Smooth muscle cell (in vitro differentiated cells): ENCODE data around the gene ASXL2. TPM values are rescaled to one million over a fixed set of nuclear protein-coding genes. Genes with fewer than 3 reads are reported as not detected.
"Not testable (repeated sequence)": the region's sequence is repeated elsewhere in the genome, so short reads cannot be mapped to it uniquely, and the experiment has no call there.

ENCODE experiments used
- DNase-seq: peaks from one replicate; lab custom pipeline; 2025; ENCODE audit not compliant: unreplicated experiment; lab: John Stamatoyannopoulos, UW
- H2AFZ ChIP-seq: fragments of 200-600 bp; sonication (generic); 2 replicates; pipeline ENCODE4 v1.6.0; 2016; ENCODE audit warnings: antibody characterized with exemption, low read depth, mild to moderate bottlenecking
- H3F3A ChIP-seq: fragments of 200-600 bp; sonication (generic); 2 replicates; pipeline ENCODE4 v1.6.0; 2017; ENCODE audit warnings: antibody characterized with exemption, low read depth
- H3K27ac ChIP-seq: fragments of 200-600 bp; sonication (generic); 2 replicates; pipeline ENCODE4 v1.5.1; 2016; ENCODE audit warnings: low read depth, mild to moderate bottlenecking
- H3K27me3 ChIP-seq: fragments of 200-600 bp; sonication (generic); 2 replicates; pipeline ENCODE4 v1.6.1; 2016; ENCODE audit warnings: low read depth, mild to moderate bottlenecking
- H3K36me3 ChIP-seq: fragments of 200-600 bp; sonication (generic); 2 replicates; pipeline ENCODE4 v1.5.1; 2016; ENCODE audit warnings: low read depth
- H3K4me1 ChIP-seq: fragments of 200-600 bp; sonication (generic); 2 replicates; pipeline ENCODE4 v1.5.1; 2016; ENCODE audit warnings: low read depth
- H3K4me2 ChIP-seq: fragments of 200-600 bp; sonication (generic); 2 replicates; pipeline ENCODE4 v1.6.0; 2016; ENCODE audit warnings: mild to moderate bottlenecking
- H3K4me3 ChIP-seq: fragments of 200-600 bp; sonication (generic); 2 replicates; pipeline ENCODE4 v1.5.1; 2016; ENCODE audit warnings: mild to moderate bottlenecking
- H3K79me2 ChIP-seq: fragments of 200-600 bp; sonication (generic); 2 replicates; pipeline ENCODE4 v1.6.0; 2016; ENCODE audit warnings: low read depth, mild to moderate bottlenecking
- H3K9ac ChIP-seq: fragments of 200-600 bp; sonication (generic); 2 replicates; pipeline ENCODE4 v1.6.0; 2016; ENCODE audit warnings: low read depth
- H3K9me3 ChIP-seq: fragments of 200-600 bp; sonication (generic); replicated peaks from 2 replicates; pipeline ENCODE4 v1.5.1; 2016; ENCODE audit warnings: low read depth
- H4K20me1 ChIP-seq: fragments of 200-600 bp; sonication (generic); 2 replicates; pipeline ENCODE4 v1.6.0; 2016; ENCODE audit warnings: low read depth
- WGBS: methylation state at CpG from one replicate; pipeline ENCODE4 v1.1.7; 2016; ENCODE audit warnings: low lambda C conversion rate; 5-methylcytosine and 5-hydroxymethylcytosine counted together
- polyA plus RNA-seq: library from polyadenylated mRNA; unstranded; fragments of >200 nt; fragmentation: Nextera tagmentation; extraction: Ambion mirVana; gene quantifications from 2 replicates; pipeline ENCODE4 v1.2.1, GENCODE V29; 2016
- total RNA-seq: library from RNA; depleted of rRNA; stranded (reverse); fragments of >200 nt; gene quantifications from 2 replicates; pipeline ENCODE4 v1.2.3, GENCODE V29; 2014
- TF ChIP-seq, protein P1 (sequence below): fragments of 200-600 bp; sonication (generic); IDR thresholded peaks from 2 replicates; pipeline ENCODE4 v1.5.1; 2017; ENCODE audit warnings: borderline replicate concordance, mild to moderate bottlenecking, antibody characterized with exemption; ENCODE audit not compliant: insufficient read depth, poor library complexity, severe bottlenecking

The ASXL2 gene
- total and polyA plus RNA-seq, 2 experiments from 2014 or later = 4.1 to 13.2 TPM

DNA sequence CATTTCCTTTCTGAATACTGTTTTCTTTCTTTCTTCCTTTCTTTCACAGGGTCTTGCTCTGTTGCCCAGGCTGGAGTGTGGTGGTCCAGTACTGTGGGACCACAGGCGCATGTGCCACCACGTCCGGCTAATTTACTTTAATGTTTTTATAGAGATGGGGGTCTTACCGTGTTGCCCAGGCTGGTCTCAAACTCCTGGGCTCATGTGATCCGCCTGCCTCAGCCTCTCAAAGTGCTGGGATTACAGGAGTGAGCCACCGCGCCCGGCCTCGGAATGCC, 35.3 kb upstream of the ASXL2 start:
- H3F3A ChIP-seq, H3K9me3 ChIP-seq, H3K27me3 ChIP-seq, H3K27ac ChIP-seq, DNase-seq, H3K36me3 ChIP-seq, H3K79me2 ChIP-seq, H3K4me3 ChIP-seq, H3K4me1 ChIP-seq, H3K9ac ChIP-seq, H4K20me1 ChIP-seq: not testable (repeated sequence)
- 69% methylated on average over 9 of the region's 9 CpGs for WGBS
- Histone ChIP-seq H2AFZ (peak overlapping the region; percentile 32), H3K4me2 (peak overlapping the region; percentile 15)

DNA sequence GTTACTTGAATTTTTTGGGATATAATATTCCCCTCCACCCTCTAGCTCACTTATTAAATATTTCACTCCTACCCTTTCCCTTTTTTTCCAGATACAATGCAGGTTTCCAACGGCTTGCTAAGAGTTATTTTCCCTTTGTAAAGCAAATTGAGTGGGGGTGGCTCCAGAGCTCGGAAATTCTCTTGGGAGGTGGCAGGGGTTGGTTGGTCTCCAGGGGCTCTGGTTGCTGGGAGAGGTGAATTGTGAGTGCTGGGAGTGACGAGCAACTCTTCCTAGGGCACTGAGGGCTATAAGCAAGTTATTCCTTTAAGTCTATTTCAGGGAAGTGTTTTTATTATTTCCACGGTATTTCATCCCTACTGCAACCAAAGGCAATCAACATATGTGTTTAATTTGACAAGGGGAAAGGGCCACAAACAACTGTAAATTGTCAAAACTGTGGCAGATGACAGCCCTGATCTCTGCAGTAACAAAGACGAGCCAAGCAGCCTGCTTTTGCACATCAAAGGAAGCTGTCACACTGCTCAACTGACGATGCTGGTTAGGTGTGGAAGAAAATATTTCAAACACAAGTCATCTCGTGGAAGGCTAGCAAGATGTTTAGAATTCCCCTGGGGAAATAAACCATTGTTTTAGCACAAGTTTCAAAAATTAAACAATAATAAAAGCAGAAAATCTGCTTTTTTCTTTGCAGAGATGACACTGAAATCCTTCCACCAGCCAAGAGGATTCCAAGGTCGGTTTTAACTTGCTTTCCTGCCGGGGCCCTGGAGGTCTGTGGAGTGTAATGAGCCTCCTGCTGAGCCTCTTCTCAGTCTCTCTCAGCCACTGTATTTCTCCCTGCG, 34.8 kb upstream of the ASXL2 start:
- Histone ChIP-seq H3K27me3 (no peaks in the 10 kb centered on the region), H2AFZ (peak overlapping the region; percentile 32), H3K9me3 (no peaks in the 10 kb centered on the region), H3K4me2 (peak overlapping the region; percentile 15), H3K4me1 (peaks cover 7% of the 10 kb centered on the region), H3K9ac (no peak overlapping the region), H3K79me2 (no peaks in the 10 kb centered on the region), H3K4me3 (no peak overlapping the region), H3K36me3 (no peaks in the 10 kb centered on the region), H3K27ac (no peak overlapping the region), H4K20me1 (no peaks in the 10 kb centered on the region), H3F3A (no peaks in the 10 kb centered on the region)
- 8% methylated on average over 10 of the region's 10 CpGs for WGBS
- TF ChIP-seq, protein P1, sequence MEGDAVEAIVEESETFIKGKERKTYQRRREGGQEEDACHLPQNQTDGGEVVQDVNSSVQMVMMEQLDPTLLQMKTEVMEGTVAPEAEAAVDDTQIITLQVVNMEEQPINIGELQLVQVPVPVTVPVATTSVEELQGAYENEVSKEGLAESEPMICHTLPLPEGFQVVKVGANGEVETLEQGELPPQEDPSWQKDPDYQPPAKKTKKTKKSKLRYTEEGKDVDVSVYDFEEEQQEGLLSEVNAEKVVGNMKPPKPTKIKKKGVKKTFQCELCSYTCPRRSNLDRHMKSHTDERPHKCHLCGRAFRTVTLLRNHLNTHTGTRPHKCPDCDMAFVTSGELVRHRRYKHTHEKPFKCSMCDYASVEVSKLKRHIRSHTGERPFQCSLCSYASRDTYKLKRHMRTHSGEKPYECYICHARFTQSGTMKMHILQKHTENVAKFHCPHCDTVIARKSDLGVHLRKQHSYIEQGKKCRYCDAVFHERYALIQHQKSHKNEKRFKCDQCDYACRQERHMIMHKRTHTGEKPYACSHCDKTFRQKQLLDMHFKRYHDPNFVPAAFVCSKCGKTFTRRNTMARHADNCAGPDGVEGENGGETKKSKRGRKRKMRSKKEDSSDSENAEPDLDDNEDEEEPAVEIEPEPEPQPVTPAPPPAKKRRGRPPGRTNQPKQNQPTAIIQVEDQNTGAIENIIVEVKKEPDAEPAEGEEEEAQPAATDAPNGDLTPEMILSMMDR = no peak
- no peak for DNase-seq

DNA sequence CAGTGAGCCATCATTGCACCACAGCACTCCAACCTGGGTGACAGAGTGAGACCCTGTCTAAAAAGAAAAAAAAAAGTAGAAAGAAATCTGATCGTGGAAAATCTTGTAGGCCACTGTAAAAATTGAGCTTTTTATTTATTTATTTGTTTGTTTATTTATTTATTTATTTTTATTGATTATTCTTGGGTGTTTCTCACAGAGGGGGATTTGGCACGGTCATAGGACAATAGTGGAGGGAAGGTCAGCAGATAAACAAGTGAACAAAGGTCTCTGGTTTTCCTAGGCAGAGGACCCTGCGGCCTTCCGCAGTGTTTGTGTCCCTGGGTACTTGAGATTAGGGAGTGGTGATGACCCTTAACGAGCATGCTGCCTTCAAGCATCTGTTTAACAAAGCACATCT, 31.3 kb upstream of the ASXL2 start:
- H3K79me2 ChIP-seq, H3K9ac ChIP-seq, H4K20me1 ChIP-seq, DNase-seq, H3K4me3 ChIP-seq, H3K27me3 ChIP-seq, H3F3A ChIP-seq, H2AFZ ChIP-seq, H3K4me2 ChIP-seq, H3K36me3 ChIP-seq, H3K4me1 ChIP-seq, H3K9me3 ChIP-seq, H3K27ac ChIP-seq: not testable (repeated sequence)
- 79% methylated on average over 5 of the region's 5 CpGs for WGBS

DNA sequence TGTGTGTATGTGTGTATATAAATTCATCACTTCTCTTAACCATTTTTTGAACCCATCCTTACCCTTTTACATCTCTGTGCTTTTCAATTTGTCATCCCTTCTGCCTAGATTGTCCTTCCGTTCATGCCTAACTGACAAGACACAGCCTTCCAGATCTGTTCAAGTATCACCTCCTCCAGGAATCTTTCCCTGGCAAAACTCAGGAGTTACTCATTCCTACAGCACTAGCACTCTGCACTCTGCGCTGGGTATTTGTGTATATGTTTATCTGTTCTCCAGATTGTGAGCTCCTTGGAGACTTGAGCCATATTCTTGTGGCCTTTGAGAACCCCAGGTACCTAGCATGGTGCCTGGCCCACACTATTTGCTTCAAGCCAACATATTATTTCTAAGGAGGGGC, 26.8 kb upstream of the ASXL2 start:
- Histone ChIP-seq H4K20me1 (no peaks in the 10 kb centered on the region), H3F3A (no peaks in the 10 kb centered on the region), H2AFZ (no peak overlapping the region), H3K27ac (no peak overlapping the region), H3K36me3 (no peaks in the 10 kb centered on the region), H3K4me3 (no peak overlapping the region), H3K9ac (no peak overlapping the region), H3K9me3 (no peaks in the 10 kb centered on the region), H3K27me3 (no peaks in the 10 kb centered on the region), H3K79me2 (no peaks in the 10 kb centered on the region), H3K4me2 (no peak overlapping the region), H3K4me1 (no peaks in the 10 kb centered on the region)
- TF ChIP-seq, protein P1 = no peak
- 67% methylated on average over 2 of the region's 2 CpGs for whole genome bisulfite sequencing
- DNase-seq = no peak
